Muscle of back (tissue), 11 donors: Measurements from ENCODE around the gene ZNF385D. TPM values are rescaled to one million over a fixed set of nuclear protein-coding genes. Genes with fewer than 3 reads are reported as not detected.

Experiments used
- DNase-seq, 3 donors: peaks; one replicate each; pipeline versions ENCODE4 v3.0.0 to v3.0.0-alpha.2; 2013
- polyA plus RNA-seq, 10 donors: library from polyadenylated mRNA; unstranded; fragments of 120-200 nt; gene quantifications; one replicate each; pipeline ENCODE4 v1.2.1, GENCODE V29; 2013; ENCODE audit not compliant: insufficient read length in 10 of 10

The ZNF385D gene
- polyA plus RNA-seq, 10 donors: 24.4 to 36.2 (median 27.6) TPM

GRCh38 chr3:21462141-21462540 lies 288.9 kb downstream of the ZNF385D start:
- DNase-seq: no peak

- DNase-seq: no peak
Measured at GRCh38 chr3:21457084-21457483, 293.9 kb downstream of the ZNF385D start.

- DNase-seq: no peak
Measured at GRCh38 chr3:21449738-21450137, 301.3 kb downstream of the ZNF385D start.

GRCh38 chr3:21447476-21448151 lies 303.4 kb downstream of the ZNF385D start:
- peak; percentile 58 to 88 (median 73) for DNase-seq

- no peak for DNase-seq
Measured at GRCh38 chr3:21446945-21447475, 304.0 kb downstream of the ZNF385D start.

GRCh38 chr3:21446027-21446426 lies 305.0 kb downstream of the ZNF385D start:
- DNase-seq: no peak

- DNase-seq: no peak
Measured at GRCh38 chr3:21441821-21442220, 309.2 kb downstream of the ZNF385D start.

GRCh38 chr3:21436835-21437234 lies 314.2 kb downstream of the ZNF385D start:
- peak in 1 of 3 donors; percentile 33 for DNase-seq

- peak; percentile 87 to 97 (median 94) for DNase-seq
Measured at GRCh38 chr3:21435871-21436270, 315.1 kb downstream of the ZNF385D start.

GRCh38 chr3:21434310-21434709 lies 316.7 kb downstream of the ZNF385D start:
- peak in 1 of 3 donors; percentile 69 for DNase-seq

- no peak for DNase-seq
Measured at GRCh38 chr3:21433751-21434150, 317.3 kb downstream of the ZNF385D start.

GRCh38 chr3:21426920-21427319 lies 324.1 kb downstream of the ZNF385D start:
- DNase-seq: peak in 1 of 3 donors; percentile 48

- DNase-seq: no peak
Measured at GRCh38 chr3:21425715-21426114, 325.3 kb downstream of the ZNF385D start.

- no peak for DNase-seq
Measured at GRCh38 chr3:21421096-21421495, 329.9 kb downstream of the ZNF385D start.

- DNase-seq: peak in 1 of 3 donors; percentile 46
Measured at GRCh38 chr3:21417991-21418390, 333.0 kb downstream of the ZNF385D start.

GRCh38 chr3:21414506-21414905 lies 336.5 kb downstream of the ZNF385D start:
- DNase-seq: peak in 1 of 3 donors; percentile 43

GRCh38 chr3:21411058-21411457 lies 340.0 kb downstream of the ZNF385D start:
- DNase-seq: no peak

- DNase-seq: peak in 1 of 3 donors; percentile 65
Measured at GRCh38 chr3:21409401-21409800, 341.6 kb downstream of the ZNF385D start.

GRCh38 chr3:21407743-21408142 lies 343.3 kb downstream of the ZNF385D start:
- DNase-seq: no peak

GRCh38 chr3:21405671-21406667 lies 345.0 kb downstream of the ZNF385D start:
- no peak for DNase-seq

GRCh38 chr3:21398461-21398860 lies 352.5 kb downstream of the ZNF385D start:
- no peak for DNase-seq

GRCh38 chr3:21393683-21394311 lies 357.2 kb downstream of the ZNF385D start:
- DNase-seq: peak; percentile 32 to 82 (median 53)
